IPS-15b (cell line): ENCODE data around the gene ARG2.
"Not testable (repeated sequence)": the region's sequence is repeated elsewhere in the genome, so short reads cannot be mapped to it uniquely, and the experiment has no call there.

Source experiments
- H3K27me3 ChIP-seq: one replicate; pipeline ENCODE4 v1.6.1; 2013; ENCODE audit warnings: low read length; ENCODE audit not compliant: control insufficient read depth, insufficient read depth
- H3K36me3 ChIP-seq: one replicate; pipeline ENCODE4 v1.6.1; 2013; ENCODE audit warnings: low read length; ENCODE audit not compliant: control insufficient read depth, insufficient read depth
- H3K4me1 ChIP-seq: one replicate; pipeline ENCODE4 v1.6.1; 2013; ENCODE audit warnings: mild to moderate bottlenecking, low read length; ENCODE audit not compliant: control insufficient read depth, insufficient read depth
- H3K4me3 ChIP-seq: one replicate; pipeline ENCODE4 v1.5.1; 2013; ENCODE audit warnings: low read depth, low read length
- H3K9ac ChIP-seq: one replicate; pipeline ENCODE4 v1.6.1; 2013; ENCODE audit warnings: low read depth, mild to moderate bottlenecking, low read length
- H3K9me3 ChIP-seq: one replicate; pipeline ENCODE4 v1.6.1; 2013; ENCODE audit warnings: mild to moderate bottlenecking, low read length; ENCODE audit not compliant: control insufficient read depth, insufficient read depth

ARG2 gene

GRCh38 chr14:67577909-67578749 lies 41.6 kb upstream of the ARG2 start:
- peaks cover 7% of the 10 kb centered on the region for H3K36me3 ChIP-seq
- H3K27me3 ChIP-seq = no peaks in the 10 kb centered on the region
- no peaks in the 10 kb centered on the region for H3K9me3 ChIP-seq
- H3K9ac ChIP-seq = no peak overlapping the region
- no peaks in the 10 kb centered on the region for H3K4me1 ChIP-seq
- no peak overlapping the region for H3K4me3 ChIP-seq

- H3K4me1 ChIP-seq = no peaks in the 10 kb centered on the region
- H3K27me3 ChIP-seq = no peaks in the 10 kb centered on the region
- H3K9ac ChIP-seq = no peak overlapping the region
- H3K4me3 ChIP-seq = no peak overlapping the region
- H3K36me3 ChIP-seq = peaks cover 7% of the 10 kb centered on the region
- no peaks in the 10 kb centered on the region for H3K9me3 ChIP-seq
Measured at GRCh38 chr14:67579040-67579439, 40.7 kb upstream of the ARG2 start.

GRCh38 chr14:67579636-67580035 lies 40.1 kb upstream of the ARG2 start:
- Histone ChIP-seq H3K9me3 (no peaks in the 10 kb centered on the region), H3K4me3 (no peak overlapping the region), H3K4me1 (no peaks in the 10 kb centered on the region), H3K27me3 (no peaks in the 10 kb centered on the region), H3K9ac (no peak overlapping the region), H3K36me3 (peaks cover 6% of the 10 kb centered on the region)

- Histone ChIP-seq H3K4me3 (no peak overlapping the region), H3K4me1 (no peaks in the 10 kb centered on the region), H3K9me3 (no peaks in the 10 kb centered on the region), H3K36me3 (peaks cover 4% of the 10 kb centered on the region), H3K9ac (no peak overlapping the region), H3K27me3 (no peaks in the 10 kb centered on the region)
Measured at GRCh38 chr14:67580336-67581171, 39.2 kb upstream of the ARG2 start.

GRCh38 chr14:67581643-67582042 lies 38.1 kb upstream of the ARG2 start:
- H3K36me3 ChIP-seq = peaks cover 4% of the 10 kb centered on the region
- no peaks in the 10 kb centered on the region for H3K4me1 ChIP-seq
- no peak overlapping the region for H3K9ac ChIP-seq

GRCh38 chr14:67582061-67582460 lies 37.7 kb upstream of the ARG2 start:
- Histone ChIP-seq H3K27me3 (no peaks in the 10 kb centered on the region), H3K4me1 (no peaks in the 10 kb centered on the region), H3K9ac (no peak overlapping the region), H3K36me3 (peaks cover 5% of the 10 kb centered on the region), H3K4me3 (no peak overlapping the region), H3K9me3 (no peaks in the 10 kb centered on the region)

More at GRCh38 chr14:67581643-67582042, 38.1 kb upstream of the ARG2 start:
- Histone ChIP-seq H3K9me3 (no peaks in the 10 kb centered on the region), H3K4me3 (no peak overlapping the region), H3K27me3 (no peaks in the 10 kb centered on the region)

GRCh38 chr14:67583711-67584644 lies 35.7 kb upstream of the ARG2 start:
- Histone ChIP-seq H3K9me3 (no peaks in the 10 kb centered on the region), H3K4me3 (no peak overlapping the region), H3K4me1 (no peaks in the 10 kb centered on the region), H3K36me3 (peaks cover 4% of the 10 kb centered on the region), H3K27me3 (no peaks in the 10 kb centered on the region), H3K9ac (no peak overlapping the region)

- H3K36me3 ChIP-seq = peaks cover 4% of the 10 kb centered on the region
Measured at GRCh38 chr14:67584978-67585377, 34.7 kb upstream of the ARG2 start.

GRCh38 chr14:67586369-67586768 lies 33.4 kb upstream of the ARG2 start:
- H3K9me3 ChIP-seq = no peaks in the 10 kb centered on the region
- H3K36me3 ChIP-seq = peaks cover 4% of the 10 kb centered on the region
- H3K9ac ChIP-seq = no peak overlapping the region
- H3K4me3 ChIP-seq = no peak overlapping the region
- no peaks in the 10 kb centered on the region for H3K4me1 ChIP-seq
- no peaks in the 10 kb centered on the region for H3K27me3 ChIP-seq

More at GRCh38 chr14:67584978-67585377, 34.7 kb upstream of the ARG2 start:
- Histone ChIP-seq H3K27me3 (no peaks in the 10 kb centered on the region), H3K4me1 (no peaks in the 10 kb centered on the region), H3K9ac (no peak overlapping the region), H3K9me3 (no peaks in the 10 kb centered on the region), H3K4me3 (no peak overlapping the region)

GRCh38 chr14:67589204-67589770 lies 30.4 kb upstream of the ARG2 start:
- no peaks in the 10 kb centered on the region for H3K9me3 ChIP-seq
- no peak overlapping the region for H3K4me3 ChIP-seq

GRCh38 chr14:67593650-67594049 lies 26.1 kb upstream of the ARG2 start:
- H3K9ac ChIP-seq, H3K27me3 ChIP-seq, H3K4me1 ChIP-seq, H3K4me3 ChIP-seq, H3K9me3 ChIP-seq, H3K36me3 ChIP-seq: not testable (repeated sequence)

More at GRCh38 chr14:67589204-67589770, 30.4 kb upstream of the ARG2 start:
- Histone ChIP-seq H3K4me1 (no peaks in the 10 kb centered on the region), H3K27me3 (no peaks in the 10 kb centered on the region), H3K36me3 (peaks cover 4% of the 10 kb centered on the region), H3K9ac (no peak overlapping the region)
